Sigmoid colon (tissue), 7 donors: ENCODE data around the gene CRB2. TPM values are rescaled to one million over a fixed set of nuclear protein-coding genes. Genes with fewer than 3 reads are reported as not detected.

Source experiments
- DNase-seq: peaks from one replicate; pipeline ENCODE4 v3.0.0-alpha.2; 2019
- H3K27ac ChIP-seq, 4 donors: fragments of 200-600 bp; sonication (generic); one replicate each; pipeline ENCODE4 v1.5.1; 2016 to 2019; ENCODE audit warnings: mild to moderate bottlenecking in 1 of 4
- H3K27me3 ChIP-seq, 3 donors: fragments of 200-600 bp; sonication (generic); one replicate each; pipeline ENCODE4 v1.5.1; 2019; ENCODE audit warnings: mild to moderate bottlenecking in 1 of 3
- H3K36me3 ChIP-seq, 4 donors: fragments of 200-600 bp; sonication (generic); one replicate each; pipeline ENCODE4 v1.5.1; 2016 to 2019
- H3K4me1 ChIP-seq, 4 donors: fragments of 200-600 bp; sonication (generic); one replicate each; pipeline ENCODE4 v1.5.1; 2017 to 2019
- H3K4me3 ChIP-seq, 4 donors: fragments of 200-600 bp; sonication (generic); one replicate each; pipeline ENCODE4 v1.5.1; 2017 to 2019; ENCODE audit warnings: mild to moderate bottlenecking in 2 of 4, moderate library complexity in 1 of 4
- H3K9me3 ChIP-seq, 4 donors: fragments of 200-600 bp in 3 of 4; sonication (generic) in 3 of 4; one replicate each; pipeline versions ENCODE4 v1.5.1 to v1.6.1; 2013 to 2019
- CTCF ChIP-seq, 4 experiments: fragments of 450-650 bp in 3 of 4; fragments of 200-600 bp in 1 of 4; IDR thresholded peaks; one replicate each; pipeline ENCODE4 v1.5.1; 2016 to 2019; ENCODE audit warnings: antibody characterized with exemption in 4 of 4, mild to moderate bottlenecking in 3 of 4, moderate library complexity in 2 of 4
- EP300 ChIP-seq, 4 donors: sonication (generic); formaldehyde crosslinking; IDR thresholded peaks; one replicate each; pipeline ENCODE4 v1.6.1; 2017; ENCODE audit warnings: antibody characterized with exemption in 4 of 4
- POLR2A ChIP-seq, 2 donors: fragments of 450-650 bp; IDR thresholded peaks; one replicate each; pipeline ENCODE4 v1.6.1; 2016; ENCODE audit warnings: antibody characterized with exemption in 2 of 2, mild to moderate bottlenecking in 2 of 2, moderate library complexity in 2 of 2
- POLR2AphosphoS5 ChIP-seq, 4 donors: sonication (generic); formaldehyde crosslinking; IDR thresholded peaks; one replicate each; pipeline ENCODE4 v1.6.1; 2017; ENCODE audit warnings: antibody characterized with exemption in 4 of 4
- WGBS, 2 donors: extraction: QIAGEN DNeasy Blood & Tissue Kit; methylation state at CpG; one replicate each; pipeline ENCODE4 v1.1.7; 2013; 5-methylcytosine and 5-hydroxymethylcytosine counted together
- intact Hi-C: fragments of 100-400 bp; cut with DNase I; formaldehyde crosslinking; loops from one replicate; pipeline ENCODE4 v1.15.1; 2023
- polyA plus RNA-seq, 3 donors: library from polyadenylated mRNA; stranded (reverse); fragments of 200-250 nt; gene quantifications; one replicate each; pipeline ENCODE4 v1.2.3, GENCODE V29; 2013
- total RNA-seq, 4 donors: library from RNA; depleted of rRNA; stranded (reverse); fragments of >200 nt; gene quantifications; one replicate each; pipeline ENCODE4 v1.1.0, GENCODE V29; 2016
- donor health status: healthy with polysubstance abuse.
- donor health status: Bipolar disorder and iron deficiency.
- donor health status: healthy.

The CRB2 gene
- total and polyA plus RNA-seq, 7 donors = 0.14 to 0.79 (median 0.40) TPM; not detected in 3

GRCh38 chr9:123373946-123374345 is 17.9 kb downstream of the CRB2 start:
- intact Hi-C loops = no loop called here
- 29 to 62% methylated on average over 10 of the region's 10 CpGs for WGBS, 2 donors
- H3K36me3 ChIP-seq = no peaks in the 10 kb centered on the region
- no peak for DNase-seq
- no peak overlapping the region for H3K27ac ChIP-seq
- no peaks in the 10 kb centered on the region for H3K9me3 ChIP-seq
- peaks cover 8 to 40% (median 12%) of the 10 kb centered on the region in 3 donors for H3K27me3 ChIP-seq
- no peak for TF ChIP-seq CTCF (IDR thresholded peaks at IDR 0.05)
- H3K4me3 ChIP-seq = peak overlapping the region in 2 of 4 donors; percentile 4 to 6
- peaks cover 0 to 36% (median 32%) of the 10 kb centered on the region in 4 donors for H3K4me1 ChIP-seq

- peaks cover 0 to 36% (median 32%) of the 10 kb centered on the region in 4 donors for H3K4me1 ChIP-seq
- peak overlapping the region in 1 of 4 donors; percentile 5 for H3K4me3 ChIP-seq
- TF ChIP-seq POLR2AphosphoS5 (IDR thresholded peaks at IDR 0.05) (peak in 2 of 4 donors; percentile 31 to 34), CTCF (IDR thresholded peaks at IDR 0.05) (no peak), EP300 (IDR thresholded peaks at IDR 0.05) (no peak), POLR2A (IDR thresholded peaks at IDR 0.05) (no peak)
- H3K36me3 ChIP-seq = no peaks in the 10 kb centered on the region
- peaks cover 8 to 34% (median 8%) of the 10 kb centered on the region in 3 donors for H3K27me3 ChIP-seq
- DNase-seq = peak; percentile 84
- WGBS, 2 donors = 3 to 9% methylated on average over 14 of the region's 14 CpGs
- H3K9me3 ChIP-seq = no peaks in the 10 kb centered on the region
- H3K27ac ChIP-seq = peak overlapping the region in 3 of 4 donors; percentile 20 to 52 (median 52)
- intact Hi-C loops = no loop called here
These were observed 19.6 kb downstream of the CRB2 start for GRCh38 chr9:123375469-123376132.

GRCh38 chr9:123376218-123377071 is 20.4 kb downstream of the CRB2 start:
- no peak for TF ChIP-seq CTCF (IDR thresholded peaks at IDR 0.05)
- no peak for TF ChIP-seq POLR2A (IDR thresholded peaks at IDR 0.05)
- TF ChIP-seq EP300 (IDR thresholded peaks at IDR 0.05) = no peak
- no peak for TF ChIP-seq POLR2AphosphoS5 (IDR thresholded peaks at IDR 0.05)
- peaks cover 8 to 28% (median 8%) of the 10 kb centered on the region in 3 donors for H3K27me3 ChIP-seq
- WGBS, 2 donors = 17 to 56% methylated on average over 24 of the region's 24 CpGs
- H3K36me3 ChIP-seq = no peaks in the 10 kb centered on the region
- no peak for DNase-seq
- H3K27ac ChIP-seq = peak overlapping the region in 3 of 4 donors; percentile 20 to 52 (median 52)
- H3K4me3 ChIP-seq = no peak overlapping the region
- H3K4me1 ChIP-seq = peaks cover 0 to 36% (median 32%) of the 10 kb centered on the region in 4 donors
- no peaks in the 10 kb centered on the region for H3K9me3 ChIP-seq
- intact Hi-C loops = no loop called here

- WGBS, 2 donors = 15 to 65% methylated on average over 21 of the region's 21 CpGs
These were observed 21.4 kb downstream of the CRB2 start for GRCh38 chr9:123377211-123377971.

More at GRCh38 chr9:123377211-123377971, 21.4 kb downstream of the CRB2 start:
- Histone ChIP-seq H3K4me3 (no peak overlapping the region), H3K9me3 (no peaks in the 10 kb centered on the region), H3K4me1 (peaks cover 0 to 36% (median 32%) of the 10 kb centered on the region in 4 donors), H3K27me3 (peaks cover 8 to 18% (median 8%) of the 10 kb centered on the region in 3 donors), H3K36me3 (no peaks in the 10 kb centered on the region), H3K27ac (no peak overlapping the region)
- TF ChIP-seq POLR2AphosphoS5 (IDR thresholded peaks at IDR 0.05) = no peak
- intact Hi-C loops = no loop called here
- no peak for DNase-seq
